SKM-1 treated with dmso at 0.1 percent for 144 hours (cell line): ENCODE data around the gene SKA2.
"Not testable (repeated sequence)": the region's sequence is repeated elsewhere in the genome, so short reads cannot be mapped to it uniquely, and the experiment has no call there.

Experiments
- DNase-seq: peaks from one replicate; lab custom pipeline; 2025; ENCODE audit not compliant: unreplicated experiment; lab: John Stamatoyannopoulos, UW

SKA2 gene, protein sequence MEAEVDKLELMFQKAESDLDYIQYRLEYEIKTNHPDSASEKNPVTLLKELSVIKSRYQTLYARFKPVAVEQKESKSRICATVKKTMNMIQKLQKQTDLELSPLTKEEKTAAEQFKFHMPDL

DNA sequence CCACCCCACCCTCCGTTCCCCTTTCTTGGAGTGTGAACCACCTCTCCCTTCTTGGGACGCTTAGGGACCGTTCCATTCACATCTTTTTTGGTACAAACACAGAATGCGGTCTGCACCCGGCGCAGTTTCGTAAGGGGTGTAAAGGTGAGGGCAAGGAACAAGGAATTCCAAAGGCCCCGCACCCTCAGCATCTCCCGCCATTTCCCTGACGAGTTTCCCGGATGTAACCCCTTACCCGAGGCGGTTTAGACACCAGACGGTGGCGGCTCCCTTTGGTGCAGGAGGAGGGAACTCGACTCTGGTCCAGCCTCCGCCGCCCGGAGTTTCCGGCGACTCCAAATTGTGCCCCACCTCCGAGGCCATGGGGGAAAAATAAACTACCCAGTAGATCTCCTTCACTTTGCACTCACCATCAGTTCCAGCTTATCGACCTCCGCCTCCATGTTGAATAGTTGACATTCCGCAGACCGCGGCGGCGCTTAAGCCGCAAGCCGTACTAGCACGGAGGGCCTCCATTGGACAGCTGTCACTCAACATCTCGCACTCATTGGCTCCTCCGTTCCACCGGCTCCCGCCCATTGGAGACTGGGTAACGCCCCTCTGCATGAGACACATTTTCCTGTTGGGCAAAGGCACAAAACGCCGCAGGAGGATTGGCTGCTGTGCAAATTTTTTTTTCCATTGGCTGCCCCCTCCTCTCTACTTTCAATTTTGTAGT lies at the start of gene SKA2:
Gene SKA2, minus strand, starts transcription at position 466 of the 718 bp plus-strand sequence. Its CDS starts 23 bp downstream, at position 443.
- DNase-seq = peak; percentile 83

DNA sequence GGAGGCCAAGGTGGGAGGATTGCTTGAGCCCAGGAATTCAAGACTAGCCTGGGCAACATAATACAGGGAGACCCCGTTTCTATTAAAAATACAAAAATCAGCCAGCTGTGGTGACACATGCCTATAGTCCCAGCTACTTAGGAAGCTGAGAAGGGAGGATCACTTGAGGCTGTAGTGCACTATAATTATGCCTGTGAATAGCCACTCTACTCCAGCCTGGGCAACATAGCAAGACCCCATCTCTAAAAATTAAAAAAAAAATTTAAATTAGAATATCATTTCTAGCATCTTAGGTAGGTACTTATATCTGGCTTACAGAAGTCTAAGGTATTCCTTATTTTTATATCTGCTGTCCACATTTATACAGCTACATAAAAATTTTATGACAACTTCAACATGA lies 47.3 kb upstream of the SKA2 start:
- no peak for DNase-seq

DNA sequence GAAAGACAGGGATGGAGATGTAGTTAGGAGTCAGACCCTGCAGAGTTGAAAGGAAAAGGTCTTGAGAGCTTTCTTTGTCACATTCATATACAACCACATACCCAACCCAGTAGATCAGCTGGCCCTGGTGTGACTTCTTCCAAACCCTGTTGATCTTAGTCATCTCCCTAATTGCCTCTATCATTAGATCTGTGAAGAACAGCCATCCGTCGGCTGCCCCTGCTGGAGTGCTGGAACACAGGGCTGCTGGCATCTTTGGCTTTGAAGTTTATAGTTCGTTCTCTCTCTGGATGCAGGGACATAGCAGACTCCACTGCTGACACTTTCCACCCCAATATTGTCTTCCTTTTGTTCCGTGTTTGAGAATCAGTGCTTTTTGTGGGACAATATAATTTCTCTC lies 44.4 kb upstream of the SKA2 start:
- DNase-seq = no peak

DNA sequence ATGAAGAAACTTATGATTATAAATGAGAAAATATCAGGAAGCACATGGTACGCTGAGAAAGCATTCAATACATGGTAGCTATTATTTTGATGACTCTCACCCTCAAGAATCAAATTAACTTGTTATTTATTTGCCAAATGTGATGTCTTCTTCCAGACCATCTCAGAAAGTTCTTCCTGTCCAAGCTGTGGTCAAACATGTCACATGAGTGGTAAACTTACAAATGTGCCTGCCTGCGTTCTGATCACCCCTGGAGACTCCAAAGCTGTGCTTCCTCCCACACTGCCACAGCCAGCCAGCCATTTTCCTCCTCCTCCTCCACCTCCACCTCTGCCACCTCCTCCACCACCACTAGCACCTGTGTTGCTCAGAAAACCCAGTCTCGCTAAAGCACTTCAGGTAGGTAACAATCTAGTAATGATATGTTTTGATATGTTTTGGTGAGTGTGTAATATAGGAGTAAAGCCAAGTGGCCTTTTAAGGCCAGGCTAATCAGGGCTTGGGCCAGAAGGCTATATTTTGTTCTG lies 38.4 kb upstream of the SKA2 start:
- no peak for DNase-seq

DNA sequence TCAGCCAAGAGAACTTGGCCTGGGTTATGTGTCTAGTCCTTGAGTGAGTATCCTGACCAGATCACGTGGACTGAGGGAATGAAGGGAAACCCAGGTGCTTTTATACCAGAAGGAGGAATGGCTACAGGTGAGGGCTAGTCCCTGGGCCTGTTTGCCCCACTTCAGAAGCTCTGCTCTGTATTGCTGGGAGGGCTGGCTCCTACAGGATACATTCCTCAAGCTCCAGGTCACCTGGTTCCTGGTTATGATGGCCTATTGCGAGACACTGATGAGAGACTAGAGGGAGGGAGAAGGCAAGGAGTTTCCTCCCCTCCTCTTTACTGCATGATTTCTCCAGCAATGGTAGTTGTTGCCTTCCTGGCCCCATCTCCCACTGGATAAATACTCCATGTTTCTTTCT lies 35.8 kb upstream of the SKA2 start:
- DNase-seq = no peak

DNA sequence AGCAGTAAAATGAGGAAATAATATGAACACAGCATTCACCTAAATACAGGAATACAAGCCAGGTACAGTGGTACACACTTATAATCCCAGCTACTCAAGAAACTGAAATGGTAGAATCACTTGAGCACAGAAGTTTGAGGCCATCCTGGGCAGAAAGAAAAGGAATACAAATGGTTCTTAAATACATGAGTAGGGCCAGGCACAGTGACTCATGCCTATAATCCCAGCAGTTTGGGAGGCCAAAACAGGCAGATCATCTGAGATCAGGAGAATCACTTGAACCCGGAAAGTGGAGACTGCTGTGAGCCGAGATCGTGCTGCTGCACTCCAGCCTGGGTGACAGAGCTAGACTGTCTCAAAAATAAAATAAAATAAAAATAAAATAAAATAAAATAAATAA lies 31.9 kb upstream of the SKA2 start:
- DNase-seq = no peak

DNA sequence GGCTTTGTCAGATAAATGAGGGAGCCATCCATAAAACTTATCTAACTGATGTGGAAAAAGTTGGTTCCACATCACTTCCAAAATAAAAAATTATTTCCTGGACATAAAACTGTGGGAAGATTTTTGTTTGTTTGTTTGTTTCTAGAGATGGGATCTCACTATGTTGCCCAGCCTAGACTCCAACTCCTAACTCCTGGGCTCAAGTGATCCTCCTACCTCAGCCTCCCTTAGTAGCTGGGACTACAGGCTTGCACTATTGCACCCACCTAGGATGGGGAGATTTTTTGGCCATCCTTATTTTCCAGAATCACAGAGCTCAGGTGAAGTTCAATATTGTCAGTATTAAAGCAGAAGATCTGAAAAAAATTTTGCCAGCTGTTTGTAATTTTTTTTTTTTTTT lies 31.0 kb upstream of the SKA2 start:
- DNase-seq = no peak

DNA sequence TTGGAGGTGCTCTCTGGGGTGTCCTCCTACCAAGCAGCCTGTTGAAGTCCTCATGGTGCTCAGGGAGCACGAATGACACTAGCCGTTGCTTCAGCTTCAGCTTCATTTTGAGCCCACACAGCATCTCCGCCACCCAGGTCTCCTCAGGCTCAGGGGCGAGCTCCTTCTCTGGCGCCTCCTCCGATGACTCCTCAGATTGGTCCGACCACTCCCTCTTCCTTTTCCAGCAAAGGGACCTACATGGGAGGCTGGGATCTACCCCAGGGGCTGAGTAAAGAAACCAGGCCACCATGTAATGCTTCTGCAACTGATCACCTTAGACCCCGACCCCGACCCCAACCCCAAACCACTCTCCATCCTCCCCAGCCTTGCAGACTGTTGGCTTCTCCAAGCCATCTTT lies 26.5 kb upstream of the SKA2 start:
- no peak for DNase-seq

DNA sequence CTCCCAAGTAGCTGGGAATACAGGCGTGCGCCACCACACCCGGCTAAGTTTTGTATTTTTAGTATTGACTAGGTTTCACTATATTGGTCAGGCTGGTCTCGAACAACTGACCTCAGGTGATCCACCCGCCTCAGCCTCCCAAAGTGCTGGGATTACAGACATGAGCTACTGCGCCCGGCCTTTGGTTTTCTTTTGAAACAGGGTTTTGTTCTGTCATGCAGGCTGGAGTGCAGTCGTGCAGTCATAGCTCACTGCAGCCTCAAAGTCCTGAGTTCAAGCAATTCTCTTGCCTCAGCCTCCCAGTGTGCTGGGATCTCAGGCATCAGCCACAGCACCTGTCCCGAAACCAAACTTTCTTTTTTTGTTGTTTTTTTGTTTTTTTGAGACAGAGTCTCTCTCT lies 25.6 kb upstream of the SKA2 start:
- DNase-seq = no peak

DNA sequence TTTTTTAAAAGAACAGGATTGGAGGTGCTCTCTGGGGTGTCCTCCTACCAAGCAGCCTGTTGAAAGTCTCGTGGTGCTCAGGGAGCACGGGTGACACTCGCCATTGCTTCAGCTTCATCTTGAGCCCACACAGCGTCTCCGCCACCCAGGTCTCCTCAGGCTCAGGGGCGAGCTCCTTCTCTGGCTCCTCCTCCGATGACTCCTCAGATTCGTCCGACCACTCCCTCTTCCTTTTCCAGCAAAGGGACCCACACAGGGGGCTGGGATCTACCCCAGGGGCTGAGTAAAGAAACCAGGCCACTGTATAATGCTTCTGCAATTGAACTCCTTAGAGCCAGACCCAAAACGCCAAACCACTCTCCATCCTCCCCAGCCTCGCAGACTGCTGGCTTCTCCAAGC lies 24.6 kb upstream of the SKA2 start:
- not testable (repeated sequence) for DNase-seq

DNA sequence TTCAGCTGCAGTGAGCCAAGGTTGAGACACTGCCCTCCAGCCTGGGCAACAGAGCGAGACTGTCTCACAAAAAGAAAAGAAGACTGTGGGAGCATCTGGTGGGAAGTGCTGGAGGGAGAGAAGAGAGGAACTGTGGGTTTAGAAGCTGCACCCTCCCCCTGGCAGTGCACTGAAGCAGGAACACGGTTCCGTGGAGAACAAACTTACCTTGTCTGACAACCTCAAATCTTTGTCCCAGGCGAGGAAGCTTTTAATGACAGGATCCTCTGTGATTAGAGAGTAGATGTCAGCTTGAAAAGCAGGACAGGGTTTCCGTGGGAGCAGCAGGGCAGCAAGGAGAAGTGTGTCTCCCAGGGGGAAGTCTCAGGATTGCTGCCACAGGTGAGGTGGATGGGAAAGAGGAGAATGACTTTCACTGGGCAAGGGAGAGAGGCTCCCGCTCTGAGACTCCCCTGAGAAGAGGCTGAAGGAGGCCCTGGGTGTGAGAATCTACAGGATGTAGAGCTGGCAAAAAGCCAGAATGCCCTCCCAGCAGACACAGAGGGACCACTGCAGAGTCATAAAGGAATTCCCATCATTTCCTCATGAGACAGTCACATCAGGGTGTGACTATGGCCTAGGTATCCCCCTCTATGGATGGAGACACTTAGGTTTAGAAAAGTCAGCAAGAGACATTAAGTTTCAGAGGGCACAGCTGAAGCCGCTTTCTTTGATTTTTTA lies 23.4 kb upstream of the SKA2 start:
- no peak for DNase-seq

DNA sequence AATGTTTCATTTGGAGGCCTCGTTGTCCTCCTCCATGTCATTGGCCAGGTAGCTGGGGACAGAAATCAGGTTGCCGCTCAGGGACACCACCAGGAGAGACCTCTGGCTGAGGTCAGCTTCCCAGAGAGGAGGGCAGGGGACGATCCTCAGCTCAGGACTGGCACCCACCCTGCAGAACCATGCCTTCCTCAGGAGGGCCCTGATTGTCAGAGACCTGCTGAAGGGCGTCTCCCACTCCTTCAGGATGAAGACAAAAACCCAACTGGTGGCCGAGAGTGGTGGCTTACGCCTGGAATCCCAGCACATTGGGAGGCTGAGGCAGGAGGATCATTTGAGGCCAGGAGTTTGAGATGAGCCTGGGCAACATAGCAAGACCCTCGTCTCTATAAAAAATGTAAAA lies 20.1 kb upstream of the SKA2 start:
- no peak for DNase-seq

DNA sequence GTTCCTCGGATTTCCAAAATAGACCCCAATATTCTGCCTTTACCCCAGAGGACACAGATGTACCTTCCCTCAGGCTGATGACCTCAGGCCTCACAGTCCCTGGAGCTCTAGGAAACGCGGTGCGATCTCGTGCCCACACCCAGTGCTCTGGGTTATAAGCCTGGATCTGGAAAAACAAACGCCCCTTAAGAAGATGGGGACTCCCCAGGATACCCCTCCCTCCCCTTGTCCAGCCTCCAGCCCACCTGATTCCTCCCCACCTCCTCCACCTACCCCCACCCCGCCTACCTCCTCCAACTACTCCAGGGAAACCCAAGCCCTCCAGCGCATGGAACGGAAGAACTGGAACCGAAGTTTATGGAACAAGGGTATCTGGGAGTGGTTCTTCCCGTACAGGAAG lies 19.7 kb upstream of the SKA2 start:
- no peak for DNase-seq

DNA sequence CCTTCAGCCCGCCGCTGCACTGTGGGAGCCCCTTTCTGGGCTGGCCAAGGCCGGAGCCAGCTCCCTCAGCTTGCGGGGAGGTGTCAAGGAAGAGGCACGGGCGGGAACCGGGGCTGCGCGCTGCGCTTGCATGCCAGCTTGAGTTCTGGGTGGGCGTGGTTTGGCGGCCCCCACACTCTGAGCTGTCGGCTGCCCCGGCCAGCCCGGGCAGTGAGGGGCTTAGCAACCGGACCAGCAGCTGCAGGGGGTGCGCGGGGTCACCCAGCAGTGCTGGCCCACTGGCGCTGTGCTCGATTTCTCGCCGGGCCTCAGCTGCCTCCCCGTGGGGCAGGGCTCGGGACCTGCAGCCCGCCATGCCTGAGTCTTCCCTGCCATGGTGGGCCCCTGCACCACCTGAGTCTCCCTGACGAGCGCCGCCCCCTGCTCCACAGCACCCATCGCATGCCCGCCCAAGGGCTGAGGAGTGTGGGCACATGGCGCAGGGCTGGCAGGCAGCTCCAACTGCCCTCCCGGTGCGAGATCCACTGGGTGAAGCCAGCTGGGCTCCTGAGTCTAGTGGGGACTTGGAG lies 17.5 kb upstream of the SKA2 start:
- no peak for DNase-seq

DNA sequence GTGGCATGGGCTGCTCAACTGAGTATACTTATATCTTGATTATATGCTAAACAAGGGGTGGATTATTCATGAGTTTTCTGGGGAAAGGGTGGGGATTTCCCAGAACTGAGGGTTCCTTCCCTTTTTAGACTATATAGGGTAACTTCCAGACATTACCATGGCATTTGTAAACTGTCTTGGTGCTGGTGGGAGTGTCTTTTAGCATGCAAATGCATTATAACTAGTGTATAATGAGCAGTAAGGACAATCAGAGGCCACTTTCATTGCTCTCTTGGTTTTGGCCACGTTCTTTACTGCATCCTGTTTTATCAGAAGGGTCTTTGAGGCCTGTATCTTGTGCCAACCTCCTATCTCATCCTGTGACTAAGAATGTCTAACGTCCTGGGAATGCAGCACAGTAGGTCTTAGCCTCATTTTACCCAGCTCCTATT lies 12.6 kb upstream of the SKA2 start:
- no peak for DNase-seq

DNA sequence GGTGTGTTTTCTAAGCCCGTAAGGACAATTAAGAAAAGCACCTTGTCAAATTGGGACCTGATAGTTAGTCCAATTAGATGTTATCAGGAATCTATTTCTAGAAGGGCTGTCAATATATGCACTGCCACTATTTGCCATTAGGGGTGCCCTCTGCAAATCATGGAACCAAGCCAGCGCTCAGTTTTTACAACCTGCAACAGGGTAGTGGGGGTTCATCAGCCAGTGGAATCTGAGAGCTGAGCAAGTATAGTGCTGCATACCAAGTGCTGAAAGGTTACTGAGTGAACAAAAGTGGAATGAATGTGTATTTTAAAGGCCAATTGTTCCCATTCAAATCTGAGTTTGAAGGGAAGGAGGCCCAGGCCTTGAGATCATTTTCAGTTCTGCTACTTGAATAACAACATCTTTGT lies 11.0 kb upstream of the SKA2 start:
- peak; percentile 2 for DNase-seq

DNA sequence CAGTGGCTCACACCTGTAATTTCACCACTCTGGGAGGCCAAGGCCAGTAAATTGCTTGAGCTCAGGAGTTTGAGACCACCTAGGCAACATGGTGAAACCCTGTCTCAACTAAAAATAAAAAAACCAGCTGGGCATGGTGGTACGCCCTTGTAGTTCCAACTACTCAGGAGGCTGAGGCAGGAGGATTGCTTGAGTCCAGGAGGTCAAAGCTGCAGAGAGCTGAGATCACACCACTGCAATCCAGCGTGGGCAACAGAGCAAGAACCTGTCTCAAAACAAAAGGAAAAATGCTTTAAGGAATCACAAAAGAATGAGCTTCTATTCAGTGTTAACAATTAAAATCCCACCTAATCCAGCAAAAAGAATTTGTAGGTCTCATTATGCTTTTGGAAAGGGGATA lies 6.5 kb upstream of the SKA2 start:
- DNase-seq = no peak

DNA sequence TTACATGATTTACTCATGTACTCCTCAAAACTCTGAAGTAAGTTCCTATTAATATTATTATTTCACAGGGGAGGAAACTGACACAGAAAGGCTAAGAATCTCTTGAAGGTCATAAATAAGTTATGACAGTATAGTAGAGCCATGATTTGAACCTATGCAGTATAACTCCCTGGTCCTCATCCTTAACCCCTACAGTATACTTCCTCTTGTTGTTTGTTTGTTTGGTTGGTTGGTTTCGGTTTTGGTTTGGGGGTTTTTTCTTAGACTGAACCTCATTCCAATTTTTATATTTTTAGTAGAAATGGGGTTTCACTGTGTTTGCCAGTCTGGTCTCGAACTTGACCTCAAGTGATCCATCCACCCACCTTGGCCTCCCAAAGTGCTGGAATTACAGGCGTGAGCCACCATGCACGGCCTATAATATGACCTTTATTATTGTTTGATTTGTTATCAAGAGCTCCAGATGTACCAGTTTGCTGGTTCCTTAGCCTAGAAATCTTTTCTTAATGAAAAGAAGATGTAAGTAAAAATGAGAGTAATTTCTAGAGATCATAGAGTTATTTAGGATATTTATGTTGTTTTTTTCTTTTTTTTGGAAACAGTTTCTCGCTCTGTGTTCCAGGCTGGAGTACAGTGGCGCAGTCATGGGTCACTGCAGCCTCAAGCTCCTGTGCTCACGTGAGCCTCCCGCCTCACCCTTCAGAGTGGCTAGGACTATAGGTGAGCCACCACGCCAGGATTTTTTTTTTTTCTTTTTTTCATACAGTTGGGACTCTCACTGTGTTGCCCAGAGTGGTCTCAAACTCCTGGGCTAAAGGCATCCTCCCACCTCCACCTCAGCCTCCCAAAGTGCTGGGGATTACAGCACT lies 5.4 kb upstream of the SKA2 start:
- no peak for DNase-seq

DNA sequence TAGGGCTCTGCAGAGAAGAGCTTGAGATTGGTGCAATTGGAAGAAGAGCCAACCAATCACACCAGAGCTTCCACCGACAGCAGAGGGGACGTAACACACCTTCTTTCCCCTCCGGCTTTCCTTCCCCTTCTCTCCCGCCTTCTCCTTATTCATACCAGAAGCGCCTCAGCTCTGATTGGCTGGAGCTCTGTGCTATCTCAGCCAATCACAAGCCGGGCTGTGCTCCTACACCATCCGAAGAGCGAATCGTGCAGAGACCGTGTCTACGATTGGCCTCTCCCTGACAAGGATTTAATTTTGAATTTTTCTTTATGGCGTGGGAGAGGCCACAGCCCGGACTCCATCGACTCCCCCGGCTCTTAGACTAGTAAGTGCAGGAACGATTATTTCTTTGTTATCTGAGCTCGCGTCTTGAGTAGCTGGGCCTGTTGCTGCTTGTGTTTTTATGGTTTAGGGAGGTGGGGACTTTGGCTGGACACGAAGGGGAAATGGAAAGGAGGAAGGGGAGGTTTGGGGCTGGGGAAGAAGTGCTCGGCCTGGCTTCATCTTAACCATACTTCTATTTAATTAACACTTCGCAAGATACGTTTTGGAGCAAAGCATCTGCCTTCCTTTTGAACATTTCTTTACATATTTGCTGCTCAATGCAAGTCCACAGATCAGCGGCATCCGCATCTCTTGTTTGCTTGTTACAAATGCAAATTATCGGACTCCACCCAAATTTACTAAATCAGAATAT lies 622 bp upstream of the SKA2 start, which contains the start of gene PRR11:
Gene PRR11, plus strand, starts transcription at position 308 of the 739 bp plus-strand sequence. CDS start 14,007 bp downstream, outside the sequence.
- peak; percentile 100 for DNase-seq

DNA sequence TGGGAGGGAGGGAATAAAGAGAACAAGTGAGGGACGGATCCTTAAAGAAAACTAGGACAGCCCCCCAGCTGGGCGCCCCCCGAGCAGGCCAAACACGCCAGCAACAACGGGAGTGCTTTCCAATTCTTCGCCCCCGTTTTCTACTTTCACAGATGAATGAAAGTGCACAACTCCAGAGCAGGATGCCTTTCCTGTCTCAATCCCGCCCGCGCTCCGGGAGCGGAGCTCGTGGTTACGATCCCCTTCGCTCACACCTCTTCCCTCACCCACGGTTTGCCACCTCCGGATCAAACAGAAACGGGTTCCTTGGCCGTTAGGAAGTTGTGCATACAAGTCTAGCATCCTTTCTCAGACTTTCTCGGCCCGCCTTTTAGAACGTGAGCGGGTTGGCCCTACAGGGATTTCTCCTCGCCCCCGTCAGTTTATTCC lies 680 bp downstream of the SKA2 start:
- DNase-seq = peak; percentile 39
